ENCODE data around the gene MYO5B. TPM values are rescaled to one million over a fixed set of nuclear protein-coding genes. Genes with fewer than 3 reads are reported as not detected.

MYO5B gene
- total RNA-seq, 1 donor from 2014 or later = 46.2 TPM

DNA sequence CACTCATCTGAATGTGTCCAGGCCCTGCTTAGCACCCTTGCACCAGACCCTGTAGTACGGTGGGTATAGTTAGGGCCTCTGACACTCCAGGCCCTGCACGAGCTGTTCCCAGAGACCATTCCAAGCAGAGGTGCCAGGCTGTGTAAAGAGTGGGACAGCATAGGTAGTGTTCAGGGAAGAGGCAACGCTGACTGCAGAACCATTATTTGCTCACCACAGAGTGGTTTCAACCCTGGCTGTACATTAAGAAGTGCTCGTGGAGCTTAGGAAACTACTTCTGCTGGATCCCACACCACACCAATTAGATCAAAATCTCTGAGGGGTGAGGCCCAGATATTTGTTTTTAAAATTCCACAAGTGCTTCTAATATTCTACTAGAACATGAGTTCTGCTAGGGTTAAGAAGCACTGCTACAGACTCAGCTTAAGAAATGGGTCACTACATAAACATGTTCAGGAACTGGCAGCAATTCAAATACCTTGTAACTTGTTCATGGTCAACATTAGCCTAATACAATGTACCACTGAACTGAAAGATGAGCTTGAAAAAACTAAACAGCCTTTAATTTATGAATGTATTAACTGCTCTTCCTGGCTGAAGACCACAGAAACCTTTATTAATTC, 183.0 kb downstream of the MYO5B start:
- DNase-seq (ENCODE audit: low spot score) = no peak

DNA sequence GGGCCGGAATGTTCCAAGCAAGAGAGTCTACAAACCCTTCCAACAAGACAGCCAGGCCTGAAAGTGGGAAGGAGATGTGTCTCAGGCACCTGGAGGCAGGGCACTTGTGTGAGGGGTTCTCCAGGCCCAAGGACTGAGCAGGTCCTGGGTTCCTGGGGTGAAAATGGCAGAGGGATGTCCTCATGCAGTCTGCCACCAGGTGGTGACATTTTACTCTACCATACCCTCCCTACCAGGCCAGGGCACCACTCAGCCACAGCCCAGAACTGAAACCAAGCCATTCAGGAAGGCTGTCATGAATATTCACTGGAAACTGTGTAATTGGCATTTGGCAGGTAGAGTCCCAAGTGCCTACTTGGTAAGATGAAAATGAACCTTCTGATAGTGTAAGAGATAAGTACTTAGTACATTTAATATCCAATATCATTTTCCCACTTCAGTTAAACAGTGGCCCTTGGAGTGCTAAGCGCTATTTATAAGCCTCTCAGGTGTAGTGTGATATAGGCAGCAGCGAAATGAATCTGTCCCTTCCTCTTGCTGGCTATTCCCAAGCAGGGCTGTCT, 185.1 kb downstream of the MYO5B start:
- peak; percentile 45 for DNase-seq (ENCODE audit: low spot score)

DNA sequence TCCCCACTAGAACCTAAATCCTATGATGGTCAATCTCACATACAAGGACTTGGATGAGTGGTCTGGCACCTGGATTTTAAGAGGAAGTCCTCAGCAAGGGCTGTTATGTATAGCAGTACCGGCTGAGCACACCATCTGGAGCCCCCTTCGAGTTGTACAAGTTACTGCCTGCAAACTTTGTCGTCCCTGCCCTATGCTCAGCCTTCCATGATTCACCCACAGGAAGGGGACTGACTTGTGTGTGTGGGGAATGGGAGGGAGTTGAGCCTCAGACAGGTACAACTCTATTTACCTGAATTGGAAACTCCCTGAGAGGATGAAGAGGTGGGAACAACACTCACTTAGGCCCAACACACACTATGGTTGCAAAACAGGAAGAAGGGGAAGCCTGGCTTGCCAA, 186.6 kb downstream of the MYO5B start:
- DNase-seq (ENCODE audit: low spot score) = no peak

DNA sequence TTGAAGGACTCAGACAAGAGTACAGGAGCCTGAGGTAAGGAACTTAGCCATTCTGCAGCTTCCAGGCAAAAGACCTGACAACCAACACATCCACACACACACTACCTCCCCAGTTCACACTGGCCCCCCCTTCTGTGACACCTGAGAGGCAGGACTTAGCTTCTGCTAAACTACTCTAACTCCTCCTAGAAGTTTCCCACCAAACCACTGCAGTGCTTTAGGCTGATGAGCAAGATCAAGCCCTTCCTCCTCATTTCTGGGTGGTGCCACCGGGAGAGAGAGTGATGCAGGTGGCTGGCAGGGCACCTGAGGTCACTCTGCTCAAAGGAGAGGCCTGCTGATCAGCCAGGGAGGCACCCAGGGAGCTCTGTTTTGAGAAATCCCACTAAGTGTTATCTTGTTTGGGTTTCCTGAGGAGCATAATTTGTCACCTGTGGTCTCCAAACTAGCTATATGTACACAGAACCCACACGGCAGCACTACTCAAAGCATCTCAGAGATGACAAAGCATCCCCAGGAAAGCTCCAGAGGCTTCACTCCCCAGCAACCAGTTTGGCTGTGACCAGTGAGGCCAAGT, 188.4 kb downstream of the MYO5B start:
- no peak for DNase-seq (ENCODE audit: low spot score)

DNA sequence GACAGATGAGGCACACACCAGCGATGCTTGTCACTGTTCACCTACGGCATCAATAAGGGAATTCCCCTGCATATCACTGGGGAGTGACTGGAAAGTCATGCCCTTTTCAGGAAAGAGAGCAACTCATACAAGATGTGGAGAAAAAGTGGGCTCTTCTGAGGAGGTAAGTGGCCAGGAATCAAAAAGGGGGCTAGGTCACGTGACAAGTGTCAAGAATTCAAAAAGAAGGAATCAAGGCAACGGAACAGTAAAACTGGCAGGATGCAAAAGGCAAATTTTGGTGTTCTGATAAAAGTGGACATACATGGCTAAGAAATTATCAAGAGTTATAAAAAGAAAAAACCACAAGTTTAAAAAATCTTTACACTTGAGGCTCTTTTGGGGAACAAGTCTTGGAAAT, 190.9 kb downstream of the MYO5B start:
- no peak for DNase-seq (ENCODE audit: low spot score)

DNA sequence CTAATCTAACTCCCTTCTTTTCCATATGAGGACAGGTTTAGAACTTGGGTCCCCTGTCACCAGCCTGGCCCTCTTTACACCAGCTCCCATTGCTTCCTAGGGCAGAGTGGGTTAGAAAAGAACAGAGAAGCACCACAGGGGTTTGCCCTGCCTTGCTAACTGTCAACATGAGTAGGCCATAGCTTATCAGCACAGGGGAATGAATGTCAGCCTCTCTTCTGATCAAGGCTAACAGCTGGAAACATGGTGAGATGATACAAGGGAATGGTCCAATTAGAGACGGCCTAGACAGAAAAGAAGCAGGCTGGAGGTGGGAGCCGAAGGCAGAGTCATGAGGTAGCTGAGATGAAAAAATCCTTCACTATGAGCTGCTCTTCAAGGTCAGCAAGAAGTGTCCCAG, 192.2 kb downstream of the MYO5B start:
- DNase-seq (ENCODE audit: low spot score) = no peak

DNA sequence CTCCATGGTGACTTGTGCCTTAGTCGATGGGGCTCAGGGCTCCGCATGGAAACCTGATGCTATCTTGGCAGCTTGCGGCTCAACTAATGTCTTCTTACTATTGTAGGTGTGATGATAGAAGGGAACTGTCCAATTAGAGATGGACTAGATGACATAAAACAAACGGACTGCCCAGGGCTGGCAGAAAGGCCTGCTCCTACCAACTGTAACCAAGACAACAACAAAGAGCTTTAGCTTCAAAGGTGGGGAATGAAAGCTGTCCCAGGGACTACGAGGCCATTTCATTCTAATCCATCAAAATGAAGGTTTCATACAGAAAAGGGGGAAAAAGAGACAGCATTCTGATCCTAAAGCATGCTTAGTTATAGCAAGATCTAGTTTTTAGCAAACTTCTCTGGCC, 194.7 kb downstream of the MYO5B start:
- DNase-seq (ENCODE audit: low spot score) = no peak

DNA sequence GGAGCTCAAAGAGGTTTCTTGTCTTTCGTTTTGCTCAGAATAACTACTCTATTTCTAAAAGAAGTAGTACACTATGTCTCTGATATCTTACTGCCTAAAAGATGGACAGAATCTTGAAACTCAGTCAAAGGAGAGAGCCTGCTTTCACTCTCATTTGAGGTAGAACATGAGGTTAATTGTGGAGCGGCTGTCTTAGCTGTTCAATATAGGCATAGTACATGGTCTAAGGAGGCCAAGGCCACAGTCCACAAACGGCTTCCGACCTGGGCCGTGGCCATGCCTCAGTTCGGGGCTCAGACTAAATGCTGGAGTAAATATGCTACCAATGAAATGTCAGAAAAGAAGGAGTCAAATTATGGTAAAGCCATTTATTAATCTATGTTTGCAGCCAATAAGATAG, 195.8 kb downstream of the MYO5B start:
- no peak for DNase-seq (ENCODE audit: low spot score)

DNA sequence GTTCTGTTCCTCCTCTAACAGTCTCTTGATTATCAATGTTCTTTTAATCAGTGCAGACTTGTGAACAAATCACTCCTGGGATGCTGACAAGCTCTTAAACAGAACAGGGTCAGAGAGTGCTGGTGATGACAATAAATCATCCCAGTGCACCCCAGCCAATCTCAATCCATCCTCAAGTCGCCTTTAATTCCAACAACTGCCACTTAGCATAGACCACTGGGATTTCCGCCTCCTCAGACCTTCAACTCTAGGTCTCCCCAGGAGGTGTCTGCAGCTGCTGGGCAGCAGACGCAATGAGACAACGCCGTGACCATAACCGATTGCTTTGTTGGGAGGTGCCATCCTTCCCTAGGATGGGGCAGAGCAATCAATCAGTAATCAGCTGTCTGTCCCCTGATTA, 197.4 kb downstream of the MYO5B start:
- no peak for DNase-seq (ENCODE audit: low spot score)

DNA sequence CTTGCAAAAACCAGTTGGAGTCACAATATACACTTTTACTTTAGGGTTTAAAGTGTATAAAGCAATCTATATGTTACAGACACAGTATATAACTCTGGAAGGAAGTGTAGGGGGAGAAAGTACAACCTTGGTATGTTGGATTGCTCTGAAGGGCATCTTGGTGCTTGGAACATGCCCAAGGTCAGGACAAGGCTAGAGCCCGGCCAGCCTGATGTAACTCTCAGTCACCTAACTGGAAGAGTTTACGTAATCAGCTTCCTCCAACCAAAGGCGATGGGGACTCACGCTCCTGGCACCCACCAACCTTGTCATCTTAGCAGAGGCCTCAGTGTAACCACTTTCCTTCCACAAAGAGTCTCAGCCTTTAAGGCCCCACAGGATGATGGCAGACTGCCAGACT, 200.5 kb downstream of the MYO5B start:
- no peak for DNase-seq (ENCODE audit: low spot score)

DNA sequence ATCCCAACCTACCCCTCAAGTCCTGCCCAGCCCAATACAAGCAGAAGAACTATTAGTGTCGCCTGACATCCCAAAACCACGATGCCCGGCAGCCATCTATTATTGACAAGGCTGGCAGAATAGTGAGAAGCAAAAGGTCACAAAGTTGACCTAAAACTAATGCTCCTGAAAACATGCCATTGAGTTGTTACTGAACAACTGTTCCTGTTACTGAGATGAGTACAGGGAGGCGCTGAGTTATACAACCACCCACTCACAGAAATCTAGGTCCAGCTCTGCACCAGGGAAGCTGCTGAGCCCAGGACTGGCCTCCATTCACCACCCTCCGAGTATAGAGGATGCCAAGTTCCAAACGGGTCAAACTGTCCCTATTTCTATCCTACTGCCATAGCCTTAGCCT, 201.6 kb downstream of the MYO5B start:
- DNase-seq (ENCODE audit: low spot score) = no peak

DNA sequence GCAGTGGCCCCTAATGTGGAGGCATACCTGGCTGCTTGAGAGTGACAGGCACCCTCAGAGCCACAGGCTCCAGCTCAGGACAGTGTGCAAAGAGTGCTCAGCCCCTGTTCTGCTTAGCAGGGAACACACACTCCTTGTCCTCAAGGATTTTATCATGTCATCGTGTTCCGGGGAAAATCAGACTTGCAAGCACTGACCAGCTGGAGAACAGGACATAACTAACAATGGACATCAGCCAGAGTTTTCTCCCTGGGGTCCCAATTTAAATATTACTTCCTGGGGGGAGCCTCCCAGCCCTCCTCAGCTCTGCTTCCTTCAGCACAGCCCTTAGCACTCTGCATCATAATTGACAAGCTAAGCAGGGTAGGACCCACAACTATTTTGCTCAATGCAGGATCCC, 206.2 kb downstream of the MYO5B start:
- no peak for DNase-seq (ENCODE audit: low spot score)

DNA sequence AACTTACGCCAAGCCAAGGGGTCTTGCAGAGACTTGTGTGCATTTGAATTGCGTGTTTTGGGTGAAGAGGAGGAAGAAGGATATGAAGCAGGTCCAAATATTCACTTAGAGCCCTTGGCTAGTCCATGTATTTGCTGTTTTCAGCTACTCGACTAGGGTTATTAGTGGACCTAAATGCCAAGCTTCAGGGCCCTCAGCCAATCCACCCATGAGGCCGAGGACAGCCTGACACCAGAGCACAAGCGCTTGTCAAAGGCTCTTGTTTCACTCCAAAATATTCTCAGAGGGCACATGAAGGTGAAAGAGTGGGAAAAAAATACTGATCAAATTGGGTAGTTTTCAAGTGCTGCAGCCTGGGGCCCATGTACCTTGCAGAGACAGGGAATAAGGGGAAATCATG, 206.8 kb downstream of the MYO5B start:
- no peak for DNase-seq (ENCODE audit: low spot score)

DNA sequence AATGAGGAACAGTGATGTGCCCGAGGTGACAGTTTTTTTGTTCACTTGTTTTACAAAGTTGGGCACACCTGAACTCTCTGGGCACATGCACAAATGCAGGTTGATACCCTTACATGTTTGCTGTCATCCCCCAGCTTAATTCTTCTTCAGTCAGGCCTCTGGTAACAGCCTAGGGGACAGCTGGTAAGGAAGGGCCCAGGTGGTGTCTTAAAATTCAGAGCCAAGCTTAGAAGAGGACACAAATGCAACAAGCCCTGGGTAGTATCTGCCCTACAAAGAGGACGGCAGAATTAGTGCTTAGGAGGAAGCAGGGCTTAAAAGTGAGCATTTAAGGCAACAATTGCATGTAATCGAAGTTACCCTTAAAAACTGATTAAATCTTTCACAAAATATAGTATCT, 209.7 kb downstream of the MYO5B start:
- DNase-seq (ENCODE audit: low spot score) = no peak

DNA sequence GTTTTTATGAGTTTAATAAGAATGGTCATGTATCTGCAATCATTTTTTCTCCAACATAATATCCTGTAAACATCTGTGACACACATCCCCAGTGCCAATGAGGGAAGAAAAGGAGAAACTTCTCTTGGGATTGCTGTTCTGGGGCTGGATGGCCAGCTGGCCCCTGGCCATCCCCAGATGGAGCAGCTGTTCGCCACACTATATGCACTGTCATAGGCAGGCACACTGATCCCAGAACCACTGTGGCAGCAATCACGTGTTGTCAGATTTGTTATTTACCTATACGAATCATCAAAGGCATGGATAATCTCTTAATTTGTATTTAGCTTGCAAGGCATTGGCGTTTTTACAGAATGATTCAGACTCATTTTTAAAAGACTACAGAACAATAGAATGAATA, 214.1 kb downstream of the MYO5B start:
- no peak for DNase-seq (ENCODE audit: low spot score)

DNA sequence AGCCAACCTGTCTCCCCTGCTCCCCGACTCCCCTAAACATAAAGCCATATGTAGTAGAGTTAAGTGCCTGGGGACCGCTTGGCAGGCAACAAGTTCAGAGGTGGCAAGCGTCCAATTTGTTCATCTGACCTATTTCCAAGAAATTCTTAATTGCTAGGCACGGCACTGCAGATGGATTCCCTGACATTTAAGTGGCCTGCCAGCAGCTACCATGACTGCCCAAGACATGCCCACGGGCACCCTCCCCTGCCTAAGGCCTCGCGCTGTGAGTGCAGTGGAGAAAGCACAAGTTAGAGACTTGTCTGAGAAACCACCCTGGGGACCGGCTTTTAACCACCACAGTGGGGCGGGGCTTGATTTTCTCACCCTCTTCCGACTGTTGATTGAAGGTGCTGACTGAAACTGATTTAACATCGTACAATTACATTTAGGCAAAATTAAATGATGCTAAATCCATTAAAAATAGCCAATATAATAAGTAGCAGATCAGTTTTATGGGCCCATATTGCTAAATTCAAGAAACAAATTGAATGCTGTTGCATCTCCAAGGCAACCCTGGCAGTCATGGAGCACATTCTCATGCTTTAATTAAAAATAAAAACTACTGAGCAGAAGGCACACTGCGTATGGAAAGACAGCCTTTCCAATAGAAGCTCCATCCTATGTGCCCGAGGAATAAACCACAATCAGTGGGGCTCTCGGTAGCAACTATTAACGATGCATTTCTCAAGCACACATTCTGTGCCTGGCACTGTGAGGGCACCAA, 218.0 kb downstream of the MYO5B start:
- DNase-seq (ENCODE audit: low spot score) = no peak

DNA sequence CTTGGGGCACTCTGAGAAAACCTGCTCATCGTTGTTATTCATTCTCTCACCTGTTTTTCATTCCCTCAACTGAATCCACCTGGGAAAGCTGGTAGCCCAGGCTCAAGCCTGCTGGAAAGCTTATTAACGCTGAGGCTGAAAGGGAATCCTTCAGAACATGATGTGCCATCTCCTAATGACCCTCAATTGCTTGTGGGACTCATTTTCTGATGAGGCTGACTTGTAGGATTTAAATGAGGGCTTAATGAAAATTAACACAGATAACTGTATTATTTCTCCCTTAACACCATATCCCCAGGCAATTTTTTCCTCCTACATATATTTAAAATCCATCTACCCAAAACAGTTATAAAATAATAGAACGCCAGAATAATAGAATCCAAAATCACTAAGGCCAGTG, 218.9 kb downstream of the MYO5B start:
- no peak for DNase-seq (ENCODE audit: low spot score)

DNA sequence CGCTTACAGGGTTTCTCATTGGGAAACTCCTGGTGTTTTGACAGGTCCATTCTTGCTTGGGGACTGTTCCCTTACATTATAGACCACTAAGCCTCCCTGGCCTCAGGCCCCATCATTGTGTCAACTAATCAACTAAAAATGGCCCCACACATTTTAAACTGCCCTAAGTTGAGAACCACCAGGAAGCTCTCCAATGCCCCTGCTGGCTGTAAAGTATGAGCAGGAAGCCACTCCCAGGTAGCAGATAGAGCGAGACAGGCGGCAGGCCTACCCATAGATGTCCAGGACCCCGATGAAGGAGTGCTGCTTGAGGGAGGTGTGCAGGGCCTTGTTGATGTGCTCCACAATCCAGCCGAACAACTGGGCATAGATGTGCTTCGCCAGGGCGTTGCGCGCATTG, 220.9 kb downstream of the MYO5B start:
- no peak for DNase-seq (ENCODE audit: low spot score)

DNA sequence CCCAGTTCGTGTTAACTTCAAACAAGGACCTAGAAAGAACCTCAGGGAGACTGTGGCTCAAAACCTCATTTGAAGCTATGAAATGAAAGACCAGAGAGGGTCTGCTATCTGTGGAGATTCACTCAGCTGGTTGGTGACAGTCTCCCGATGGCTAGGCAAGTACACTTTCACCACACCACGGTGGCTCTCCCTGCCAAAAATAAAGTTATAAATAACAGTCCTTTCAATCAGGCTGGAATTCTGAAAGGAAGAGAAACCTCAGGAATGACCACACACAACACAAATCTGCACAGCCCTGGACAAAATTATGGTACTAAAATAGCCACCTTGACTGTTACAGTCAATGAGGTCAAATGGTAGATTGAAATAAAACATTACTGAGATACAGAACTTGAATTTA, 221.4 kb downstream of the MYO5B start:
- DNase-seq (ENCODE audit: low spot score) = no peak

DNA sequence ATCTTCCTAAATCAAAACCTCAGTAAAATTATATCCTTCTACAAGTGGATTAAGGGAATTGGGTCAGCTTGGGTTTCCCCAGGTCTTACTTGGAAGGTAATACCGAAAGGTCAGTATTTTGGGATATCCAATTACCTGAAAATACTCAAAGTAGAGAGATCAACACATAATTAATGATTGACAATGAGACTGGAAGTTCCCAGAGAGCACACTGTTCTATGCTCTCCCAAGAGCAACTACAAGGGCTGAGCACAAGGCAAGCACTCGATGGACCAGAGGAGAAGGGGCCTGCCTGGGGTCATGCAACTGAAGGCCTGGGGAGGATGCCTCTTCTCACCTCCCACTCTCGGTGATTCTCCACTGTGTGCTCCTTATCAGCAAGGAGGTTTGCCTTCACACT, 222.4 kb downstream of the MYO5B start:
- no peak for DNase-seq (ENCODE audit: low spot score)

DNA sequence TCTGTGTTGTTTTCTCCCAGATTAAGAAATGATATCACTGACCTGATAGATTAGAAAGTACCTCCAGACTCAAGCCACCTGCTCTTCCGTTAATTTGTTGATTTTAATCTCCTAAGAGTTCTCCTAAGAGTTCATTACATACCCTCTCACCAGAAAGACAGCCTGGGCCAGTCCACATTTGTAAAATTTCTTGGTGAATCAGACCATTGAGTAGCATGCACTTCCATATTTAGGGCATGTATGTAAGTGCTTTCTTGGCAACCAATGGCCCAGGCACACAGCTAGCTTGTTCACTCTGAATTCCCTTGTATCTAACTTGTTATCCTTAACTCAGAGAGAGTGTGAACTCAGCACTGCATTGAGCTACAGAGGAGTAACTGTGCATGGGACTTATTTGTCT, 223.5 kb downstream of the MYO5B start:
- no peak for DNase-seq (ENCODE audit: low spot score)

DNA sequence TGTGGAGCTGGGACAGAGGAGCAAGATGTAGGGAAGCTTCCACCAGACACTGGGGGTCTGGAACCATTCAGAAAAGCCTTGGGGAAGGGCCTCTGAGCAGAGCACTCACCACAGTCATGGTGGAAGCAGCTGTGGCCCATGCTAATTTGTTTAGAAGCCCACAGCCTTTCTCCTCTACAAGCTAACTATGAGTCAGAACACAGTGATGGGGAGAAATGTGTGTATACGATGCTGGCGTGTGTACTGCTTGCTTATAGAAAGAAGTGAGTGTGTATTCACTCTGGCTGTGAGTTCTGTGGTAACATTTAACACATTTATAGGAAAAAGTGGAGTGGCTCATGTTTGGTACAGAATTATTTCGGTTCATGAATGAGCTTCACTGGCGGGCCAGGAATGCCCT, 224.6 kb downstream of the MYO5B start:
- no peak for DNase-seq (ENCODE audit: low spot score)

DNA sequence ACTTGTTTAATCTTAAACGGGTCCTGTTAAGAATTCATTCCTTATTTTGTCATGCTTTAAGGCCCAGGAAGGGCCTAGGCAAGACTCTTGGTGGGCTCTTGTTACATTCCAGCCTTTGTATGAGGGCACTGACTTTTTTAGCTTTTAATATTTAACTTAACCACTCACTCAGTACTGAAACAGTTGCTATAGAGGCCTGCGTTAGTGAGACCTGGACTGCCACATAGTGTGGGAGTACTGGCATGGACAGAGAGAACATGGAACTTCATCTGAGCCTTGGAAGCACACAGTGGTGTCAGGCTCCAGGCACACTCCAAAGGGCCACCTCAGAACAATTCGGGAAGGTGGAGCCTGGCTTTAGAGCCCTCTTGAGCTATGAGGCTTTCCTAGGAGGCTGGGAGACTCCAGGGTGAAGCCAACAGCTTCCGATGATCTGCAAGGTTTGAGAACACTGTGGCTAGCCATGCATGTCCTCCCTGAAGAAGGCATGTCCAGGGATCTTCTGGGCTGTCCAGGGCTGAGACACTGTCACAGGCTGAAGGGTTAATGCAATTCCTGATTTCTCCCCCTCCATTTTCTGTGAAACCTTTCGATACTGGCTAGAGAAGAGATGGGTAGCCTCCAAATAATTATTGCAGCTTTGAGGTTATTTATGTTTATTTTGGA, 226.2 kb downstream of the MYO5B start:
- no peak for DNase-seq (ENCODE audit: low spot score)

Data from ureter (tissue), 1 donor.